ENCODE data around the gene CCDC18. TPM values are rescaled to one million over a fixed set of nuclear protein-coding genes. Genes with fewer than 3 reads are reported as not detected.

CCDC18 gene, protein sequence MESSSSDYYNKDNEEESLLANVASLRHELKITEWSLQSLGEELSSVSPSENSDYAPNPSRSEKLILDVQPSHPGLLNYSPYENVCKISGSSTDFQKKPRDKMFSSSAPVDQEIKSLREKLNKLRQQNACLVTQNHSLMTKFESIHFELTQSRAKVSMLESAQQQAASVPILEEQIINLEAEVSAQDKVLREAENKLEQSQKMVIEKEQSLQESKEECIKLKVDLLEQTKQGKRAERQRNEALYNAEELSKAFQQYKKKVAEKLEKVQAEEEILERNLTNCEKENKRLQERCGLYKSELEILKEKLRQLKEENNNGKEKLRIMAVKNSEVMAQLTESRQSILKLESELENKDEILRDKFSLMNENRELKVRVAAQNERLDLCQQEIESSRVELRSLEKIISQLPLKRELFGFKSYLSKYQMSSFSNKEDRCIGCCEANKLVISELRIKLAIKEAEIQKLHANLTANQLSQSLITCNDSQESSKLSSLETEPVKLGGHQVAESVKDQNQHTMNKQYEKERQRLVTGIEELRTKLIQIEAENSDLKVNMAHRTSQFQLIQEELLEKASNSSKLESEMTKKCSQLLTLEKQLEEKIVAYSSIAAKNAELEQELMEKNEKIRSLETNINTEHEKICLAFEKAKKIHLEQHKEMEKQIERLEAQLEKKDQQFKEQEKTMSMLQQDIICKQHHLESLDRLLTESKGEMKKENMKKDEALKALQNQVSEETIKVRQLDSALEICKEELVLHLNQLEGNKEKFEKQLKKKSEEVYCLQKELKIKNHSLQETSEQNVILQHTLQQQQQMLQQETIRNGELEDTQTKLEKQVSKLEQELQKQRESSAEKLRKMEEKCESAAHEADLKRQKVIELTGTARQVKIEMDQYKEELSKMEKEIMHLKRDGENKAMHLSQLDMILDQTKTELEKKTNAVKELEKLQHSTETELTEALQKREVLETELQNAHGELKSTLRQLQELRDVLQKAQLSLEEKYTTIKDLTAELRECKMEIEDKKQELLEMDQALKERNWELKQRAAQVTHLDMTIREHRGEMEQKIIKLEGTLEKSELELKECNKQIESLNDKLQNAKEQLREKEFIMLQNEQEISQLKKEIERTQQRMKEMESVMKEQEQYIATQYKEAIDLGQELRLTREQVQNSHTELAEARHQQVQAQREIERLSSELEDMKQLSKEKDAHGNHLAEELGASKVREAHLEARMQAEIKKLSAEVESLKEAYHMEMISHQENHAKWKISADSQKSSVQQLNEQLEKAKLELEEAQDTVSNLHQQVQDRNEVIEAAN (N-terminal part only)
- 18.6 TPM for total RNA-seq (2013)
- polyA plus RNA-seq: 1 to 10 TPM; 2.8 to 5.9 (median 4.4) TPM
- polyA minus RNA-seq: 4.0 and 10.9 TPM in 2 replicates
- total RNA-seq: 31.3 to 121 (median 62.3) reads per million in 11 experiments

DNA sequence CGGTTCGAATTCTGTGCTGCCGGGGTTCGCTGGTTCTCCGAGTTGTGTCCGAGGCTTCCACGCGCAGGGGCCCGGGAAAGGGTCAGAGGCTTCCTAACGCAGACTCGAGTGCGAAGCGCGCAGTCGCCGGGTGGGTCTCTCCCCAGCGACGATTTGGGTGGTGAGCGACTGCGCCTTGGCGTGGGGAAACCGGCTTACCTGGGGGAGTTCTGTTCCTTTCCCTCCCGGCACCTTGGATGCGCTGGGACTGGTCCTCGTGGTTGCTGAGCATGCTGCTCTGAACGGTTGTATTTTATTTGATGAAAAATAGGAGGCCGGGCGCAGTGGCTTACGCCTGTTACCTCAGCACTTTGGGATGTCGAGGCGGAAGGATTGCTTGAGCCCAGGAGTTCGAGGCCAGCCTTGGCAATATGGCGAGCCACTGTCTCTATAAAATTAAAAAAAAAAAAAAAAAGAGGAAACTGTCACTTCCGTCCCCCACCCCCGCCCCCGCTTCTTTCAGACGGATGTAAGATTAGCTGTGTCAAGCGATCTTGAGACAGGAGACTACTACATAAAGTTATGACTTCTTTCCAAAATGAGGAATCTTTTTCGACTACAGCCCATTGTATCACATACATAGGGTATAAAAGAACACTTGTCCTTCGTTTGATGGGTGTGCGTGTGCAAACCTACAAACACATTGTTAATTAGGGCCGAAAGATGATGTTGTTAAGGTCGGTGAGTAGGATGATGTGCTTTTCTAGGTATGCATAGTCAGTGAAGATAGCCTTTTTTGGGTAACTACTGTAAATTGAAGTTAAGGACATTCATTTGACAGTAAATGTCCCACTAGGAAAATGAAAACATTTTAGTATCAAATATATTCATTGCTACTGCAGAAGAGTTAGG is at the start of gene CCDC18:
CCDC18 (plus strand) TSS at position 2 of the 891 bp plus-strand sequence. CDS start 2,638 bp downstream, outside the sequence.
- H3K4me1 ChIP-seq (ENCODE audit: control insufficient read depth in 1 of 2, insufficient read depth in 2 of 2, low read length in 2 of 2): peaks cover 33 to 45% of the 10 kb centered on the region in 2 donors
- H3K9me3 Mint-ChIP-seq: peaks cover 0 to 6% (median 0%) of the 10 kb centered on the region in 7 donors
- H3K4me3 ChIP-seq (replicated peaks in 1 of 3; ENCODE audit: low read depth in 2 of 3, low read length in 3 of 3): peak within 1 kb of the TSS; percentile 70 to 98 (median 87)
- no peaks in the 10 kb centered on the region for H3K27me3 ChIP-seq (ENCODE audit: control insufficient read depth in 2 of 2, insufficient read depth in 2 of 2, low read length in 2 of 2)
- under 1% methylated on average over 27 of the region's 43 CpGs for WGBS (ENCODE audit: insufficient coverage)
- DNase-seq: peak; percentile 57 to 79 (median 57)
- H3K4me1 Mint-ChIP-seq: peaks cover 43% of the 10 kb centered on the region
- H4K20me1 ChIP-seq (ENCODE audit: insufficient read depth, low read length): peaks cover 34% of the 10 kb centered on the region
- TF ChIP-seq, protein P1, sequence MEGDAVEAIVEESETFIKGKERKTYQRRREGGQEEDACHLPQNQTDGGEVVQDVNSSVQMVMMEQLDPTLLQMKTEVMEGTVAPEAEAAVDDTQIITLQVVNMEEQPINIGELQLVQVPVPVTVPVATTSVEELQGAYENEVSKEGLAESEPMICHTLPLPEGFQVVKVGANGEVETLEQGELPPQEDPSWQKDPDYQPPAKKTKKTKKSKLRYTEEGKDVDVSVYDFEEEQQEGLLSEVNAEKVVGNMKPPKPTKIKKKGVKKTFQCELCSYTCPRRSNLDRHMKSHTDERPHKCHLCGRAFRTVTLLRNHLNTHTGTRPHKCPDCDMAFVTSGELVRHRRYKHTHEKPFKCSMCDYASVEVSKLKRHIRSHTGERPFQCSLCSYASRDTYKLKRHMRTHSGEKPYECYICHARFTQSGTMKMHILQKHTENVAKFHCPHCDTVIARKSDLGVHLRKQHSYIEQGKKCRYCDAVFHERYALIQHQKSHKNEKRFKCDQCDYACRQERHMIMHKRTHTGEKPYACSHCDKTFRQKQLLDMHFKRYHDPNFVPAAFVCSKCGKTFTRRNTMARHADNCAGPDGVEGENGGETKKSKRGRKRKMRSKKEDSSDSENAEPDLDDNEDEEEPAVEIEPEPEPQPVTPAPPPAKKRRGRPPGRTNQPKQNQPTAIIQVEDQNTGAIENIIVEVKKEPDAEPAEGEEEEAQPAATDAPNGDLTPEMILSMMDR (IDR thresholded peaks at IDR 0.05): no peak
- H3K9me3 ChIP-seq (replicated peaks in 1 of 2; ENCODE audit: control insufficient read depth in 1 of 2, insufficient read depth in 1 of 2, low read length in 2 of 2): no peaks in the 10 kb centered on the region
- peak within 1 kb of the TSS; percentile 78 for H3K4me2 ChIP-seq (replicated peaks; ENCODE audit: extremely low read depth, low read length, poor library complexity, severe bottlenecking)
- H2AFZ ChIP-seq (ENCODE audit: insufficient read depth, low read depth, low read length, poor library complexity, severe bottlenecking): peak within 1 kb of the TSS; percentile 76
- H3K9ac ChIP-seq (ENCODE audit: insufficient read depth, low read length, poor library complexity, severe bottlenecking): peak within 1 kb of the TSS; percentile 99
- peak within 1 kb of the TSS; percentile 98 to 99 for H3K4me3 Mint-ChIP-seq
- no peaks in the 10 kb centered on the region for H3K27me3 Mint-ChIP-seq (ENCODE audit: low read depth in 3 of 3)
- H3K79me2 ChIP-seq (ENCODE audit: insufficient read depth, low read length): peaks cover 79% of the 10 kb centered on the region
- intact Hi-C loops (cut with micrococcal nuclease): loop anchor here in 1 of 2 donors (5.0 kb wide), 1 partner anchor 166 kb away; the partner anchor contains the start of gene DR1
- H3K27ac ChIP-seq (ENCODE audit: low read depth in 1 of 2, low read length in 2 of 2): peak within 1 kb of the TSS; percentile 98 to 99
- peaks cover 5 to 15% of the 10 kb centered on the region in 2 donors for H3K36me3 Mint-ChIP-seq
- peak within 1 kb of the TSS; percentile 99 to 100 (median 100) for H3K27ac Mint-ChIP-seq
- H3K36me3 ChIP-seq (replicated peaks in 1 of 2; ENCODE audit: control insufficient read depth in 1 of 2, insufficient read depth in 2 of 2, low read length in 2 of 2): peaks cover 2 to 8% of the 10 kb centered on the region in 2 donors
